Naive thymus-derived CD8-positive, alpha-beta T cell (primary cell): ENCODE results near the gene UGCG. TPM values are rescaled to one million over a fixed set of nuclear protein-coding genes. Genes with fewer than 3 reads are reported as not detected.
A peak's percentile ranks its signal among the peaks of the same experiment; 100 is the strongest.
"Not testable (repeated sequence)": the region's sequence is repeated elsewhere in the genome, so short reads cannot be mapped to it uniquely, and the experiment has no call there.

Experiments
- ATAC-seq, 2 donors: fragments of 150-1000 bp; cut with Tn5 transposase in 1 of 2; sonication (Bioruptor Pico), chemical (Tn5 transposase) in 1 of 2; 1 replicate in 1 of 2; 2 replicates in 1 of 2; pipeline ENCODE4 v1.10.0; 2021; ENCODE audit warnings: mild to moderate bottlenecking in 2 of 2, moderate library complexity in 2 of 2
- POLR2A ChIA-PET: fragments of 350-600 bp; sonication (Branson Sonifier 250); formaldehyde crosslinking; loops from one replicate; lab custom pipeline; 2021; ENCODE audit warnings: antibody characterized with exemption; lab: Charles Lee
- DNase-seq, 10 donors: peaks; one replicate each; pipeline versions ENCODE4 v3.0.0 to v3.0.0-alpha.2; 2020 to 2022
- H3K27ac Mint-ChIP-seq, 10 donors: one replicate each; pipeline ENCODE4 v1.8.0; 2020 to 2022; ENCODE audit warnings: mild to moderate bottlenecking in 10 of 10, mixed read lengths in 10 of 10, moderate library complexity in 4 of 10, inconsistent platforms in 1 of 10
- H3K27me3 Mint-ChIP-seq, 5 donors: one replicate each; pipeline ENCODE4 v1.8.0; 2021 to 2022; ENCODE audit warnings: mixed read lengths in 5 of 5
- H3K36me3 Mint-ChIP-seq, 3 donors: one replicate each; pipeline ENCODE4 v1.8.0; 2020 to 2022; ENCODE audit warnings: mixed read lengths in 3 of 3, mild to moderate bottlenecking in 2 of 3, inconsistent platforms in 1 of 3
- H3K4me1 Mint-ChIP-seq, 4 donors: one replicate each; pipeline ENCODE4 v1.8.0; 2021 to 2022; ENCODE audit warnings: mixed read lengths in 4 of 4
- H3K4me3 Mint-ChIP-seq, 10 donors: one replicate each; pipeline ENCODE4 v1.8.0; 2020 to 2022; ENCODE audit warnings: mild to moderate bottlenecking in 10 of 10, mixed read lengths in 10 of 10, moderate library complexity in 6 of 10, inconsistent platforms in 1 of 10
- H3K9me3 Mint-ChIP-seq, 9 donors: one replicate each; pipeline ENCODE4 v1.8.0; 2020 to 2022; ENCODE audit warnings: mixed read lengths in 9 of 9, mild to moderate bottlenecking in 3 of 9, inconsistent platforms in 1 of 9, moderate library complexity in 1 of 9
- polyA plus RNA-seq, 3 donors: library from polyadenylated mRNA; unstranded; fragments of 300-500 nt; fragmentation: Illumina TruSeq; gene quantifications; one replicate each; pipeline ENCODE4 v1.2.3, GENCODE V29; 2021
- total RNA-seq, 8 experiments: library from RNA in 2 of 8; stranded (reverse) in 2 of 8; gene quantifications; one replicate each; pipeline ENCODE4 v1.2.3 and lab custom pipeline; 2021 to 2026

The UGCG gene
- total and polyA plus RNA-seq, 5 experiments from 2014 or later, result 5.7 to 21.6 (median 7.8) TPM

- POLR2A ChIA-PET, result interaction anchor here (0.7 to 3.1 kb wide), 15 partner anchors 11 to 590 kb away, joined by 3 to 29 read pairs (median 6); partner anchors contain the start of genes KIAA1958 and PTBP3
- Mint-ChIP-seq H3K4me3 (peak overlapping the region in 2 of 10 donors; percentile 92 to 95), H3K27ac (peak overlapping the region in 2 of 10 donors; percentile 68 to 94), H3K27me3 (no peaks in the 10 kb centered on the region), H3K9me3 (no peaks in the 10 kb centered on the region), H3K4me1 (peaks cover 4 to 21% (median 10%) of the 10 kb centered on the region in 4 donors), H3K36me3 (no peaks in the 10 kb centered on the region)
- DNase-seq, result peak in 4 of 10 donors; percentile 30 to 75 (median 52)
- peak; percentile 50 to 60 for ATAC-seq
Observed at GRCh38 chr9:111896942-111897600, 457 bp downstream of the UGCG start.

- Mint-ChIP-seq H3K27ac (no peak overlapping the region), H3K4me1 (peaks cover 0 to 18% (median 7%) of the 10 kb centered on the region in 4 donors), H3K9me3 (no peaks in the 10 kb centered on the region), H3K4me3 (no peak overlapping the region), H3K36me3 (no peaks in the 10 kb centered on the region), H3K27me3 (no peaks in the 10 kb centered on the region)
- no peak for ATAC-seq
- DNase-seq, result peak in 3 of 10 donors; percentile 16 to 30 (median 21)
- POLR2A ChIA-PET, result interaction anchor here (0.7 to 3.1 kb wide), 8 partner anchors 10 to 436 kb away, joined by 3 to 29 read pairs (median 8); partner anchors contain the start of gene PTBP3
Observed at GRCh38 chr9:111897601-111898137, 1.1 kb downstream of the UGCG start.

- POLR2A ChIA-PET, result interaction anchor here (0.7 to 3.1 kb wide), 4 partner anchors 9 to 435 kb away, joined by 5 to 29 read pairs (median 12); partner anchors contain the start of gene PTBP3
- no peaks in the 10 kb centered on the region for H3K27me3 Mint-ChIP-seq
- H3K4me1 Mint-ChIP-seq, result peaks cover under 1 to 16% (median 6%) of the 10 kb centered on the region in 4 donors
- H3K4me3 Mint-ChIP-seq, result no peak overlapping the region
- ATAC-seq (no peak), DNase-seq (no peak)
- H3K36me3 Mint-ChIP-seq, result no peaks in the 10 kb centered on the region
- no peak overlapping the region for H3K27ac Mint-ChIP-seq
- no peaks in the 10 kb centered on the region for H3K9me3 Mint-ChIP-seq
Observed at GRCh38 chr9:111898331-111899096, 1.9 kb downstream of the UGCG start.

- Mint-ChIP-seq H3K4me3 (peak overlapping the region in 5 of 10 donors; percentile 16 to 58 (median 22)), H3K27ac (peak overlapping the region in 1 of 10 donors; percentile 60)
- POLR2A ChIA-PET, result interaction anchor here (0.6 to 1.0 kb wide), 2 partner anchors 27 to 586 kb away, joined by 6 to 12 read pairs; no protein-coding TSS in a partner anchor
Observed at GRCh38 chr9:111900151-111900857, 3.7 kb downstream of the UGCG start.

GRCh38 chr9:111900858-111901612, 4.4 kb downstream of the UGCG start:
- ATAC-seq, result no peak
- Mint-ChIP-seq H3K27me3 (no peaks in the 10 kb centered on the region), H3K27ac (no peak overlapping the region), H3K36me3 (peaks cover 0 to 1% (median 0%) of the 10 kb centered on the region in 3 donors), H3K9me3 (no peaks in the 10 kb centered on the region), H3K4me1 (peaks cover 11 to 32% (median 26%) of the 10 kb centered on the region in 4 donors), H3K4me3 (no peak overlapping the region)
- POLR2A ChIA-PET, result no interaction called here
- DNase-seq, result no peak

More at GRCh38 chr9:111900151-111900857, 3.7 kb downstream of the UGCG start:
- H3K27me3 Mint-ChIP-seq, result no peaks in the 10 kb centered on the region
- ATAC-seq (no peak), DNase-seq (no peak)
- peaks cover 9 to 31% (median 22%) of the 10 kb centered on the region in 4 donors for H3K4me1 Mint-ChIP-seq
- no peaks in the 10 kb centered on the region for H3K36me3 Mint-ChIP-seq
- H3K9me3 Mint-ChIP-seq, result no peaks in the 10 kb centered on the region

- Mint-ChIP-seq H3K9me3 (no peaks in the 10 kb centered on the region), H3K36me3 (peaks cover 0 to 7% (median 4%) of the 10 kb centered on the region in 3 donors), H3K4me3 (no peak overlapping the region), H3K27me3 (no peaks in the 10 kb centered on the region), H3K4me1 (peaks cover 22 to 47% (median 40%) of the 10 kb centered on the region in 4 donors), H3K27ac (no peak overlapping the region)
- ATAC-seq (no peak), DNase-seq (no peak)
- POLR2A ChIA-PET, result interaction anchor here (0.8 kb wide), 1 partner anchor 24 kb away, joined by 3 read pairs; no protein-coding TSS in a partner anchor
Observed at GRCh38 chr9:111902391-111903139, 6.0 kb downstream of the UGCG start.

- H3K27me3 Mint-ChIP-seq, DNase-seq, ATAC-seq, H3K36me3 Mint-ChIP-seq, H3K9me3 Mint-ChIP-seq, POLR2A ChIA-PET: not testable (repeated sequence)
- peak overlapping the region in 3 of 10 donors; percentile 0 to 22 (median 11) for H3K4me3 Mint-ChIP-seq
- peak overlapping the region in 5 of 10 donors; percentile 3 to 79 (median 16) for H3K27ac Mint-ChIP-seq
- peaks cover 30 to 56% (median 50%) of the 10 kb centered on the region in 4 donors for H3K4me1 Mint-ChIP-seq
Observed at GRCh38 chr9:111903535-111903934, 6.9 kb downstream of the UGCG start.

GRCh38 chr9:111904026-111904425, 7.4 kb downstream of the UGCG start:
- Mint-ChIP-seq H3K4me1 (peaks cover 33 to 61% (median 55%) of the 10 kb centered on the region in 4 donors), H3K9me3 (no peaks in the 10 kb centered on the region), H3K27ac (peak overlapping the region in 5 of 10 donors; percentile 3 to 79 (median 30)), H3K4me3 (peak overlapping the region in 6 of 10 donors; percentile 0 to 51 (median 20)), H3K36me3 (peaks cover 0 to 7% (median 4%) of the 10 kb centered on the region in 3 donors), H3K27me3 (no peaks in the 10 kb centered on the region)
- no peak for DNase-seq
- POLR2A ChIA-PET, result no interaction called here
- ATAC-seq, result no peak

- POLR2A ChIA-PET, result no interaction called here
- H3K4me3 Mint-ChIP-seq, result peak overlapping the region in 2 of 10 donors; percentile 4 to 27
- H3K9me3 Mint-ChIP-seq, result no peaks in the 10 kb centered on the region
- peaks cover 0 to 7% (median 4%) of the 10 kb centered on the region in 3 donors for H3K36me3 Mint-ChIP-seq
- no peaks in the 10 kb centered on the region for H3K27me3 Mint-ChIP-seq
- DNase-seq, result no peak
- peak overlapping the region in 2 of 10 donors; percentile 13 to 81 for H3K27ac Mint-ChIP-seq
- no peak for ATAC-seq
- H3K4me1 Mint-ChIP-seq, result peaks cover 37 to 69% (median 63%) of the 10 kb centered on the region in 4 donors
Observed at GRCh38 chr9:111904891-111905291, 8.3 kb downstream of the UGCG start.

GRCh38 chr9:111907147-111907546, 10.5 kb downstream of the UGCG start:
- no peak for DNase-seq
- no peak for ATAC-seq
- peak overlapping the region in 4 of 10 donors; percentile 8 to 50 (median 31) for H3K4me3 Mint-ChIP-seq
- peaks cover 0 to 9% (median 4%) of the 10 kb centered on the region in 3 donors for H3K36me3 Mint-ChIP-seq
- no peaks in the 10 kb centered on the region for H3K27me3 Mint-ChIP-seq
- peaks cover 49 to 85% (median 84%) of the 10 kb centered on the region in 4 donors for H3K4me1 Mint-ChIP-seq
- POLR2A ChIA-PET, result interaction anchor here (1.1 to 2.4 kb wide), 2 partner anchors 10 to 15 kb away, joined by 3 to 9 read pairs; partner anchors contain the start of gene UGCG
- H3K9me3 Mint-ChIP-seq, result no peaks in the 10 kb centered on the region
- peak overlapping the region in 2 of 10 donors; percentile 28 to 61 for H3K27ac Mint-ChIP-seq
